Endothelial cell of umbilical vein (primary cell): ENCODE data around the gene DYNLL2. TPM values are rescaled to one million over a fixed set of nuclear protein-coding genes. Genes with fewer than 3 reads are reported as not detected.

ENCODE experiments used
- BruUV-seq: library from RNA; stranded (reverse); fragments of 400-500 nt; replicated peaks from 2 replicates; lab custom pipeline; 2021; lab: Mats Ljungman, UMichigan
- CTCF ChIA-PET: fragments of 300-600, 350-600 bp; sonication (Branson Sonifier 250); formaldehyde crosslinking; loops from one replicate; lab custom pipeline; 2021; ENCODE audit warnings: antibody characterized with exemption, inconsistent platforms; lab: Charles Lee
- POLR2A ChIA-PET: fragments of 300-600, 350-600 bp; sonication (Branson Sonifier 250); formaldehyde crosslinking; loops from one replicate; lab custom pipeline; 2021; ENCODE audit warnings: antibody characterized with exemption, inconsistent platforms; lab: Charles Lee
- DNase-seq: peaks from one replicate; pipeline ENCODE4 v3.0.0-alpha.2; 2011; ENCODE audit warnings: low read depth, low spot score
- FAIRE-seq: peaks from 2 replicates; lab custom pipeline; 2011; peaks lifted over from hg19 to GRCh38; lab: Jason Lieb, UNC
- H2AFZ ChIP-seq: 2 replicates; pipeline ENCODE4 v1.6.0; 2012; ENCODE audit warnings: low read depth, low read length, control low read depth, inconsistent platforms
- H3K27ac ChIP-seq: 2 replicates; pipeline ENCODE4 v1.5.1; 2011; ENCODE audit warnings: low read depth, mild to moderate bottlenecking, control low read depth, low read length, moderate library complexity; ENCODE audit not compliant: insufficient read depth
- H3K27me3 ChIP-seq, 2 experiments: 2 replicates each; pipeline versions ENCODE4 v1.6.0 to v1.6.1; 2011; ENCODE audit warnings: low read length in 2 of 2, mixed read lengths in 1 of 2; ENCODE audit not compliant: control insufficient read depth in 2 of 2, insufficient read depth in 2 of 2
- H3K36me3 ChIP-seq, 2 experiments: 2 replicates in 1 of 2; 3 replicates in 1 of 2; pipeline ENCODE4 v1.5.1; 2011; ENCODE audit warnings: low read length in 2 of 2, mild to moderate bottlenecking in 1 of 2, moderate library complexity in 1 of 2; ENCODE audit not compliant: control insufficient read depth in 2 of 2, insufficient read depth in 2 of 2; ENCODE audit errors: extremely low read depth in 1 of 2
- H3K4me1 ChIP-seq: 3 replicates; pipeline ENCODE4 v1.5.1; 2011; ENCODE audit warnings: mild to moderate bottlenecking, low read length; ENCODE audit not compliant: control insufficient read depth, insufficient read depth; ENCODE audit errors: extremely low read depth
- H3K4me2 ChIP-seq: 2 replicates; pipeline ENCODE4 v1.6.1; 2011; ENCODE audit warnings: low read length, control low read depth, mixed read lengths; ENCODE audit not compliant: insufficient read depth
- H3K4me3 ChIP-seq, 3 experiments: fragments of 200-600 bp in 1 of 3; sonication (generic), shearing (Covaris generic) in 1 of 3; replicated peaks in 1 of 3; 2 replicates each; pipeline ENCODE4 v1.5.1; 2011 to 2016; ENCODE audit warnings: control low read depth in 3 of 3, low read length in 3 of 3, mild to moderate bottlenecking in 2 of 3, inconsistent platforms in 1 of 3, low read depth in 1 of 3, moderate library complexity in 1 of 3; ENCODE audit not compliant: insufficient read depth in 1 of 3
- H3K79me2 ChIP-seq: 2 replicates; pipeline ENCODE4 v1.6.0; 2012; ENCODE audit warnings: low read length, inconsistent platforms; ENCODE audit not compliant: control insufficient read depth, insufficient read depth
- H3K9ac ChIP-seq: replicated peaks from 2 replicates; pipeline ENCODE3; 2011; ENCODE audit warnings: low read length, control low read depth; ENCODE audit not compliant: insufficient read depth; ENCODE audit errors: extremely low read depth
- H3K9me1 ChIP-seq: replicated peaks from 3 replicates; pipeline ENCODE4 v1.6.0; 2011; ENCODE audit warnings: mild to moderate bottlenecking, low read length; ENCODE audit not compliant: control insufficient read depth, insufficient read depth; ENCODE audit errors: extremely low read depth
- H3K9me3 ChIP-seq: replicated peaks from 2 replicates; pipeline ENCODE4 v1.5.1; 2012; ENCODE audit warnings: low read length, inconsistent platforms; ENCODE audit not compliant: control insufficient read depth, insufficient read depth
- H4K20me1 ChIP-seq: replicated peaks from 2 replicates; pipeline ENCODE3; 2011; ENCODE audit warnings: mild to moderate bottlenecking, low read length; ENCODE audit not compliant: control insufficient read depth, insufficient read depth; ENCODE audit errors: extremely low read depth
- EZH2 ChIP-seq: IDR thresholded peaks from 2 replicates; pipeline ENCODE4 v1.6.1; 2012; ENCODE audit warnings: borderline replicate concordance, low read depth, mild to moderate bottlenecking, moderate library complexity, low read length, inconsistent platforms; ENCODE audit not compliant: severe bottlenecking
- FOS ChIP-seq: IDR thresholded peaks from 2 replicates; pipeline ENCODE4 v1.6.1; 2011; ENCODE audit warnings: mild to moderate bottlenecking, low read length, moderate library complexity, borderline replicate concordance; ENCODE audit not compliant: insufficient read depth
- GATA2 ChIP-seq: IDR thresholded peaks from 2 replicates; pipeline ENCODE4 v1.7.0; 2011; ENCODE audit warnings: low read depth, mild to moderate bottlenecking, moderate library complexity, mixed read lengths, low read length; ENCODE audit not compliant: insufficient read length, insufficient read depth
- JUN ChIP-seq: IDR thresholded peaks from 2 replicates; pipeline ENCODE4 v1.6.1; 2011; ENCODE audit warnings: borderline replicate concordance, low read depth; ENCODE audit not compliant: insufficient read length, insufficient read depth
- POLR2A ChIP-seq: IDR thresholded peaks from 2 replicates; pipeline ENCODE4 v1.6.1; 2012; ENCODE audit warnings: low read depth, mild to moderate bottlenecking, control low read depth, low read length
- POLR2AphosphoS5 ChIP-seq: IDR thresholded peaks from 2 replicates; pipeline ENCODE4 v1.6.1; 2012; ENCODE audit warnings: low read depth, mild to moderate bottlenecking, control low read depth, low read length, moderate library complexity; ENCODE audit not compliant: insufficient read depth
- dilution Hi-C: fragments of 300-500 bp; cut with MboI; formaldehyde crosslinking; loops from one replicate; pipeline ENCODE4 v1.15.0; 2019; ENCODE audit warnings: low sequenced_read_pairs; ENCODE audit not compliant: extremely low pct_ligation_motif_present
- intact Hi-C: fragments of 100-400 bp; cut with micrococcal nuclease; formaldehyde crosslinking; loops from one replicate; pipeline ENCODE4 v1.10.0; 2022
- polyA plus RNA-seq, 4 experiments: library from polyadenylated mRNA; depleted of rRNA in 3 of 4; stranded (reverse) in 3 of 4; unstranded in 1 of 4; fragments of >200 nt; gene quantifications; 2 replicates each; pipeline versions ENCODE4 v1.2.1 to v1.2.3, GENCODE V29; 2011 to 2012; ENCODE audit warnings: missing spikeins in 1 of 4
- total RNA-seq: library from RNA; stranded (reverse); gene quantifications from 2 replicates; pipeline ENCODE4 v1.2.3, GENCODE V29; 2021
- TF ChIP-seq, protein P1 (sequence below), 2 donors: IDR thresholded peaks; 1 replicate in 1 of 2; 2 replicates in 1 of 2; pipeline ENCODE4 v1.5.1; 2011; ENCODE audit warnings: low read length in 2 of 2, mild to moderate bottlenecking in 2 of 2, moderate library complexity in 2 of 2, control low read depth in 1 of 2, inconsistent platforms in 1 of 2, low read depth in 1 of 2; ENCODE audit not compliant: insufficient read depth in 1 of 2; ENCODE audit errors: extremely low read depth in 1 of 2

Gene DYNLL2
- total and polyA plus RNA-seq, 2 donors (not counting 3 experiments of a cell fraction or from before 2014, with no cell fraction given): 7.4 to 19.0 TPM

DNA sequence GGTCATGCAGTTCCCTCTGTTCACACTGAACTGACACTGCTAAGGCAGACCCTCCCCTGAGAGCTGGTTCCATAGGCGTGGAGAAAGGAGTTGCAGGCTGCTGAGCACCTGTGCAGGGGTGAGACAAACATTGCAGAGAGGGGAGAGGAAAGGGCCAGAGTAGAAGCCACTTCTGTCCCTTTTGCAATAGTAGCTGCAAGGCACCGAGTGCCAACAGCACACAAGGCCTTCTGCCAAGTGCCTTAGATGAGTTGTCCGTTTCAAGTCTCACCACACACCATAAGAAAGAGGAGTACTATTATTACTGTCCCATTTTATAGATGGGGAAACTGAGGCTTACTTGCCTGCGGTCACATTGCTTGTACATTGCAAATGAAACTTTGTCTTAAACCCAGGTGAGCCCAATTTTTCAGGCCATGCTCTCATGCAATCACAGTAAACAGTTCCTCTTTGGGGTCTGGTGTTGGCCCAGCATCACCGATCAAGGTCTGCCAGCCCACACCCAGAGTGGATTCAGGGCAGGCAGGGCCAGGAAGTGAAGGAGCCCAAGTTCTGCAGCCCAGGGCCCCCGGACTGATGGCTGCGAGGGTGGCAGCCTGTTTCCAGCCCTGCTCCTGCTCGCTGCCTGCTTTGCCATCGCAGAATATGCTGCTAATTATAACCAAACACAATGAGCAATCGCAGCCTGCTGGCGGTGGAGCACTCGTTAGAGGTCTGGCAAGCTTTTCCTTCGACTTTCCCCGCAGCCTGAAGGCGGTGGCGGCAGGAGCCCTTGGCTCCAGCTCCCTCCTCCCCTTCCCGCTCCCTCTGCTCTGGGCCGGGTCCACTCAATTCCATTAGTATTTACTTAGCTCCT lies 36.8 kb upstream of the DYNLL2 start:
- Histone ChIP-seq H3K27me3 (peaks cover 11 to 15% of the 10 kb centered on the region in 2 experiments), H3K9me1 (no peaks in the 10 kb centered on the region), H3K4me2 (no peak overlapping the region), H3K27ac (no peak overlapping the region), H3K4me1 (no peaks in the 10 kb centered on the region), H3K79me2 (no peaks in the 10 kb centered on the region), H3K9me3 (no peaks in the 10 kb centered on the region), H3K36me3 (no peaks in the 10 kb centered on the region), H3K9ac (no peak overlapping the region), H2AFZ (no peak overlapping the region), H4K20me1 (no peaks in the 10 kb centered on the region), H3K4me3 (no peak overlapping the region)
- BruUV-seq: no TSS peak
- intact Hi-C loops: no loop called here
- ChIA-PET CTCF (no interaction called here), POLR2A (no interaction called here)
- FAIRE-seq (no peak), DNase-seq (no peak)
- dilution Hi-C loops: no loop called here
- no peak for TF ChIP-seq EZH2
- TF ChIP-seq POLR2AphosphoS5: no peak
- no peak for TF ChIP-seq FOS
- TF ChIP-seq POLR2A: no peak
- TF ChIP-seq GATA2: no peak
- no peak for TF ChIP-seq JUN
- TF ChIP-seq, protein P1, sequence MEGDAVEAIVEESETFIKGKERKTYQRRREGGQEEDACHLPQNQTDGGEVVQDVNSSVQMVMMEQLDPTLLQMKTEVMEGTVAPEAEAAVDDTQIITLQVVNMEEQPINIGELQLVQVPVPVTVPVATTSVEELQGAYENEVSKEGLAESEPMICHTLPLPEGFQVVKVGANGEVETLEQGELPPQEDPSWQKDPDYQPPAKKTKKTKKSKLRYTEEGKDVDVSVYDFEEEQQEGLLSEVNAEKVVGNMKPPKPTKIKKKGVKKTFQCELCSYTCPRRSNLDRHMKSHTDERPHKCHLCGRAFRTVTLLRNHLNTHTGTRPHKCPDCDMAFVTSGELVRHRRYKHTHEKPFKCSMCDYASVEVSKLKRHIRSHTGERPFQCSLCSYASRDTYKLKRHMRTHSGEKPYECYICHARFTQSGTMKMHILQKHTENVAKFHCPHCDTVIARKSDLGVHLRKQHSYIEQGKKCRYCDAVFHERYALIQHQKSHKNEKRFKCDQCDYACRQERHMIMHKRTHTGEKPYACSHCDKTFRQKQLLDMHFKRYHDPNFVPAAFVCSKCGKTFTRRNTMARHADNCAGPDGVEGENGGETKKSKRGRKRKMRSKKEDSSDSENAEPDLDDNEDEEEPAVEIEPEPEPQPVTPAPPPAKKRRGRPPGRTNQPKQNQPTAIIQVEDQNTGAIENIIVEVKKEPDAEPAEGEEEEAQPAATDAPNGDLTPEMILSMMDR (IDR thresholded peaks at IDR 0.05; ENCODE audit: extremely low read depth in 1 of 2, insufficient read depth in 1 of 2, low read depth in 1 of 2, low read length in 2 of 2): no peak
